Sciatic nerve (tissue), 2 donors: ENCODE measurements around the gene GNAT1. TPM values are rescaled to one million over a fixed set of nuclear protein-coding genes. Genes with fewer than 3 reads are reported as not detected.
"Not testable (repeated sequence)": the region's sequence is repeated elsewhere in the genome, so short reads cannot be mapped to it uniquely, and the experiment has no call there.

Source experiments
- ATAC-seq: fragments of 200-7000 bp; cut with Tn5 transposase; one replicate; pipeline ENCODE4 v1.9.1; 2020; ENCODE audit warnings: mild to moderate bottlenecking, moderate library complexity
- DNase-seq: peaks from one replicate; pipeline ENCODE4 v3.0.0-alpha.2; 2020; ENCODE audit warnings: low spot score
- intact Hi-C: fragments of 100-400 bp; cut with DNase I; formaldehyde crosslinking; loops from one replicate; pipeline ENCODE4 v1.14.2; 2022
- total RNA-seq: library from RNA; stranded (reverse); fragmentation: NEBNext Ultra II Directional; extraction: Animal tissue kit (Norgen Biotek cat#: 25700); gene quantifications from one replicate; pipeline ENCODE4 v1.2.1, GENCODE V29; 2021
- donor health status: DM: no; HTN: no; CAD: no.
- donor health status: DM: no; HTN: no; CAD: no.

GNAT1 gene
- total RNA-seq, 1 donor from 2014 or later = not detected

DNA sequence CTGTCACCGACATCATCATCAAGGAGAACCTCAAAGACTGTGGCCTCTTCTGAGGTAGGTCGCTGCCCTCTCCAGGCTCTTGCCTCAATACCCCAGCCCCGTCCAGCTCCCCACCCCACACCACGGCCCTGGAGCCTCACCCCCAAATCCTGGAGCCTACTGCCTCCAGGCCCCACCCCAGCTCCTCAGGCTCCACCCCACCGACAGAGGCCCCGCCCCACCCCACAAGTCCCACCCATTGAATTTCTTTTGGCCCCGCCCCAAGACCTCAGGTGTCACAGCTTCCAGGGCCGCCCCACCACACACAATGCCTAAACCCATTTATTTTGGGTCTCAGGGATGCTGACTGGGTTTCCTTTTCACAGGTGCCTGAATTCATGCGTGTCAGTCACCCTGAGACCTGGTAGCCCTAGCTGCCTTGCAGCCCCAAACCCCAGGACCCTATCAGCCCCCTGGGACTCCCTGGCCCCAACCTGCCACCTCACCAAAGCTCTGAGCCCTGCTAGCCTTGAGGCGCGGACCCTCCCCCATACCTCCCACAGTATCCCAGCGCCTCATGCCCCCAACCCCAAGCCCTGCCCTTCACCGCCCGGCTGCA, 3.6 kb downstream of the GNAT1 start:
- DNase-seq (no peak), ATAC-seq (peak; percentile 40)
- intact Hi-C loops = loop anchor here (2.0 kb wide), 1 partner anchor 30 kb away; no protein-coding TSS in a partner anchor

- intact Hi-C loops = loop anchor here (2.0 kb wide), 1 partner anchor 29 kb away; no protein-coding TSS in a partner anchor
- no peak for DNase-seq
- no peak for ATAC-seq
Observed at GRCh38 chr3:50195501-50196252, 4.3 kb downstream of the GNAT1 start.

DNA sequence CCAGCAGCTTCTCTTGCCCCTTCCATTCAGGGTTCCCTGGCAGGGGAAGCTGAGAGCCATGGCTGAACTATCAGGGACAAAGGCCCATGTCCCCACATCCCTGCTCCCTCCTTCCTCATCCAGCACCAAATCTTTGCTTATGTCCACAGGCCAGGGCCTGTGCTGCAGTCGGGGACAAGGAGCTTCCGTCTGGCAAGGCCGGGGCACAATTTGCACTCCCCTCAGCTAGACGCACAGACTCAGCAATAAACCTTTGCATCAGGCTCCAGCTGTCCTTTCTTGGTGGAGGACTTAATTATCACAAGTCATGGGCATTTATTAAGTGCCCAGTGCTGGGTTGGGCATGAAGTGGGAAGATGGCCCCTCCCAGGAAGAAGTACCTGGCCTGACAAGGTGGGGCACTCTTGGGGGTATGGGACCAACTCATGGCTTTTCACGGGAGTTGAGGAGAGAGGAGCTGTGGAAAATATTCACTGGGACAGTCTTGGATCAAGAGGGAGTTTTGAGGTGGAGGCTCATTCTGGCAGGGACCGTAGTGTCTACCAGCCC, 4.9 kb downstream of the GNAT1 start:
- intact Hi-C loops = no loop called here
- DNase-seq = no peak
- no peak for ATAC-seq

GRCh38 chr3:50201573-50202315, 10.3 kb downstream of the GNAT1 start:
- ATAC-seq = no peak
- intact Hi-C loops = no loop called here
- no peak for DNase-seq

GRCh38 chr3:50202353-50203112, 11.1 kb downstream of the GNAT1 start:
- intact Hi-C loops = no loop called here
- ATAC-seq = no peak
- no peak for DNase-seq

- intact Hi-C loops = no loop called here
- no peak for ATAC-seq
- DNase-seq = no peak
Observed at GRCh38 chr3:50203113-50203808, 11.9 kb downstream of the GNAT1 start.

DNA sequence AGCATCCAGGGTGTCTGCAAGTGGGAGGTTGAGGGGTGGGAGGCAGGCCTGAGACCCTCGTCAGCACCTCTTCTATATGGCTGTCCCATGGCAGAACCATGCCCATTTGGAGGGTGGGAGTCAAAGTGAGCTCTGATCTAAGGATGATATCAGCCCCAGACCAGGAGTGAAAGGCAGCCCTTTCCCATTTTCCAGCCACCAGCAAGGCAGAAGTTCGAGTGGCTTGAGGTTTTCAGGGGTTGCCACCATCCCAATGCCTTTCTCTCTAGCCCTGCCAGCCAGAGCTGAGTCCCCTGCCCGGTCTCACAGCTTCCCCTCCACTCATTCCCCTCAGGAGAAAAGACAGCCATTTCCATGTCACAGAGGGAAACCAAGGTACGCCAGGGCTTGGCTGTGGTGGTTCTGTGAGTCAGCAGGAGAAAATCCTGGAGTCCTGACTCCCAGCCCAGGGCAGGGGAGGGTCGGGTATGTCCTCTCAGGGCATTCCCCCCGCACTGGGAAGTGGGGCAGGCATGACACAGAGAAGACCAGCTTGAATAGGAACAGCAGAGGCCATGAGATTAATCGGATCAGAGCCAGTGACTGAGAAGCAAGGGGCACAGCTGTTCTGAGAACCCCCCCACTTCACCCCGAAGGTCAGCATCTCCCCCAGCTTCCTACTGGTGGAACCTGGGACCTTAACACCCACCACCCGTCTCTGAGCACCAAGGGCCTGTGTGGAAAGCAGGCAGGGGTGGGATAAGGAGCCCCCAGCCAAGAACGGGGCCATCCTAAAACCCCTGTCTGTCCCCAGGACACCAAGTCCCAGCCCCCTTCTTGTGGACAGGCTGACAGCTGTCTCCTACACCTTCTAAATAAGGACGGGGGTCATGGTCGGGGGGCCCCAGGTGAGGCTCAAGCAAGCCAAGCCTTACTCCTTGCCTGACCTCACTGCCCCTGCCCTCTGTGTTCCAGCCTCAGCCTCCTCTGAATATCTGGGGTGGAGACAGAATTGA, 12.7 kb downstream of the GNAT1 start:
- DNase-seq = no peak
- intact Hi-C loops = no loop called here
- ATAC-seq = no peak

DNA sequence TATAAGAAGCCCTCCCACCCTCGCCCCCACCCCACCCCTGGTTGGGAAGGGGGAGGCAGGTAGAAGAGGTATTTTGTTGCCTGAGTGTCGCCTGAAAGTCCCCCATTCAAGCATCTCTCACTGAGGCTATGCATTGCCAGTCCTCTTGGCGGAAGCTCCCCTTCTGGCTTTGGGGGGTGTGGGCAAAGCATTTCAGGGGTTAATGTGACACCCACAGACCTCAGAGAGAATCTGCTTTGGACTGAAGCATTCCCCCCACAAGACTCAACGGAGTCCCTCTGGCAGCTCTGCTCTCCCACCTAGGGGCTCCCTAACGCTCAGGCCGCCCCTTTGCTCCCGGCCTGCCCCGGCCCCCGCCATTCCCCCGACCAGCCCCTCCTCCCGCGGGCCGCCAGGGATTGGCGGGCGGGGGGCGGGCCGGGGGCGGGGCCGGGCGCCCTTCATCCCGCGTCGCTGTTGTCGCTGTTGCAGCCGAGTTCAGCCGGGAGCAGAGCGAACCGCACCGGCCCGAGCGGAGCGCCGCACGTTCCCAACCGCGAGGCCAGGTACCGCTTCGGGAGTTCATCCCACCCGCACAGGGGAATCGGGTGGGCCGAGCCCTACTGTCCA, 13.5 kb downstream of the GNAT1 start, which contains the start of gene SLC38A3:
TSS of gene SLC38A3 (plus strand) at position 468 of the 609 bp plus-strand sequence. CDS start 8,929 bp downstream, outside the sequence.
- DNase-seq (no peak), ATAC-seq (peak; percentile 60)
- intact Hi-C loops = no loop called here

- peak; percentile 26 for ATAC-seq
- no peak for DNase-seq
- intact Hi-C loops = no loop called here
Observed at GRCh38 chr3:50205413-50206276, 14.2 kb downstream of the GNAT1 start.

GRCh38 chr3:50207359-50208042, 16.1 kb downstream of the GNAT1 start:
- DNase-seq = no peak
- ATAC-seq = no peak
- intact Hi-C loops = no loop called here

- intact Hi-C loops = no loop called here
- ATAC-seq (no peak), DNase-seq (no peak)
Observed at GRCh38 chr3:50208677-50209344, 17.4 kb downstream of the GNAT1 start.

DNA sequence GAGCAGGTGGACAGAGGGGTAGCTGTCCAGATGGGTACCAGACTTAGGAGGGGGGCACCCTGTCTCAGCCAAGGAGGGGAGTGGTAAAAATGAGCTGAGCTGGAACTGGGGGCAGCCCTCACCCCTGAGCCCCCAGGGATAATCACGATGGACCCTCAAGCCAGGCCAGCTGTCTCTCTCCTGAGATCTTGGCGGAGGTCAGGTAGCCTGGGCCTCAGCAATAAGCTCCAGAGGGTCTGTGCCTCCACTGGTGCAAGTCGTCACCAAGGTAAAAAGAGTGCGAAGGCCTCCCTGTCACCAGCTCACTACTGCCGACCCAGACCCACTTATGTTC, 18.7 kb downstream of the GNAT1 start:
- intact Hi-C loops = no loop called here
- ATAC-seq (no peak), DNase-seq (no peak)

GRCh38 chr3:50210510-50211367, 19.3 kb downstream of the GNAT1 start:
- ATAC-seq (no peak), DNase-seq (no peak)
- intact Hi-C loops = no loop called here

- ATAC-seq, DNase-seq, intact Hi-C loops: not testable (repeated sequence)
Observed at GRCh38 chr3:50211368-50211717, 19.9 kb downstream of the GNAT1 start.
